Peyer's patch (tissue), 4 donors: ENCODE results near the gene NXPH4. TPM values are rescaled to one million over a fixed set of nuclear protein-coding genes. Genes with fewer than 3 reads are reported as not detected.

Source experiments
- DNase-seq, 3 donors: peaks; one replicate each; pipeline ENCODE4 v3.0.0-alpha.2; 2017 to 2019
- H3K27ac ChIP-seq, 4 donors: fragments of 200-600 bp; sonication (generic); one replicate each; pipeline ENCODE4 v1.5.1; 2016 to 2019
- H3K27me3 ChIP-seq, 2 donors: fragments of 200-600 bp; sonication (generic); one replicate each; pipeline ENCODE4 v1.5.1; 2019
- H3K36me3 ChIP-seq, 3 donors: fragments of 200-600 bp; sonication (generic); one replicate each; pipeline ENCODE4 v1.5.1; 2016 to 2019
- H3K4me1 ChIP-seq, 4 donors: fragments of 200-600 bp; sonication (generic); one replicate each; pipeline ENCODE4 v1.5.1; 2016 to 2019
- H3K4me3 ChIP-seq, 4 donors: fragments of 200-600 bp; sonication (generic); 1 replicate in 3 of 4; 2 replicates in 1 of 4; pipeline ENCODE4 v1.5.1; 2016 to 2019; ENCODE audit warnings: mild to moderate bottlenecking in 1 of 4
- H3K9me3 ChIP-seq, 4 donors: fragments of 200-600 bp; sonication (generic); one replicate each; pipeline ENCODE4 v1.5.1; 2016 to 2019; ENCODE audit warnings: mild to moderate bottlenecking in 1 of 4
- CTCF ChIP-seq, 6 experiments: fragments of 450-650 bp in 4 of 6; fragments of 200-600 bp in 2 of 6; sonication (generic) in 1 of 6; IDR thresholded peaks; one replicate each; pipeline ENCODE4 v1.5.1; 2017 to 2019; ENCODE audit warnings: antibody characterized with exemption in 6 of 6, mild to moderate bottlenecking in 3 of 6, moderate library complexity in 1 of 6
- POLR2A ChIP-seq, 2 donors: fragments of 450-650 bp; IDR thresholded peaks; one replicate each; pipeline ENCODE4 v1.5.1; 2017; ENCODE audit warnings: antibody characterized with exemption in 2 of 2, mild to moderate bottlenecking in 2 of 2, moderate library complexity in 2 of 2
- total RNA-seq, 4 donors: library from RNA; depleted of rRNA; stranded (reverse); fragments of >200 nt; gene quantifications; one replicate each; pipeline ENCODE4 v1.1.0, GENCODE V29; 2016

NXPH4 gene
- total RNA-seq, 4 donors from 2014 or later, result not detected

- H3K27ac ChIP-seq, result peak overlapping the region in 1 of 4 donors; percentile 25
Observed at GRCh38 chr12:57175428-57176138, 41.0 kb upstream of the NXPH4 start.

DNA sequence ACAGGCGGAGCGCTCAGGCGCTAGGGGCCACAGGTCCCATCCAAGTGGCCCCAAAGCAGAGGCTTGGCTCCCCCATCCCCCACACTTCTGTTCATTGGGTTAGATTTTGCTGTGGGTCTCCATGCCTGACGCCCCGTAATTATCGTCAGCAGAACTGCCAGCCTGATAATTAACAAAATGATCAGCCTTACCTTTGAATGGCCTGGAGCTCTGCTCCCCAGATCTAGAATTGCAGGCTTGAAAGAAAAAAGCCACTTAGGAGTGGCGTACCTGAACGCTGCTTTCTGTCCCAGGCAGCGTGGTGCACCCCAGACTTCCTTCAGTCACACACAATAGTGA lies 40.5 kb upstream of the NXPH4 start:
- H3K4me1 ChIP-seq, result peaks cover 0 to 4% (median 0%) of the 10 kb centered on the region in 4 donors
- H3K36me3 ChIP-seq, result peaks cover 0 to 80% (median 0%) of the 10 kb centered on the region in 3 donors
- H3K27ac ChIP-seq, result no peak overlapping the region
- no peak overlapping the region for H3K4me3 ChIP-seq
- H3K9me3 ChIP-seq, result no peaks in the 10 kb centered on the region
- no peaks in the 10 kb centered on the region for H3K27me3 ChIP-seq
- TF ChIP-seq POLR2A (IDR thresholded peaks at IDR 0.05) (no peak), CTCF (IDR thresholded peaks at IDR 0.05) (peak in 1 of 6 experiments; percentile 11)
- no peak for DNase-seq

More at GRCh38 chr12:57175428-57176138, 41.0 kb upstream of the NXPH4 start:
- H3K9me3 ChIP-seq, result no peaks in the 10 kb centered on the region
- H3K4me1 ChIP-seq, result peaks cover 0 to 4% (median 0%) of the 10 kb centered on the region in 4 donors
- no peaks in the 10 kb centered on the region for H3K27me3 ChIP-seq
- peak in 4 of 6 experiments; percentile 59 to 77 (median 67) for TF ChIP-seq CTCF (IDR thresholded peaks at IDR 0.05)
- no peak for TF ChIP-seq POLR2A (IDR thresholded peaks at IDR 0.05)
- peaks cover 0 to 80% (median 0%) of the 10 kb centered on the region in 3 donors for H3K36me3 ChIP-seq
- DNase-seq, result peak; percentile 49 to 86 (median 83)
- H3K4me3 ChIP-seq, result no peak overlapping the region

- TF ChIP-seq POLR2A (IDR thresholded peaks at IDR 0.05) (no peak), CTCF (IDR thresholded peaks at IDR 0.05) (no peak)
- H3K4me3 ChIP-seq, result no peak overlapping the region
- DNase-seq, result no peak
- no peaks in the 10 kb centered on the region for H3K9me3 ChIP-seq
- peaks cover 0 to 87% (median 0%) of the 10 kb centered on the region in 3 donors for H3K36me3 ChIP-seq
- H3K27ac ChIP-seq, result no peak overlapping the region
- no peaks in the 10 kb centered on the region for H3K27me3 ChIP-seq
- H3K4me1 ChIP-seq, result no peaks in the 10 kb centered on the region
Observed at GRCh38 chr12:57176846-57177245, 39.7 kb upstream of the NXPH4 start.

DNA sequence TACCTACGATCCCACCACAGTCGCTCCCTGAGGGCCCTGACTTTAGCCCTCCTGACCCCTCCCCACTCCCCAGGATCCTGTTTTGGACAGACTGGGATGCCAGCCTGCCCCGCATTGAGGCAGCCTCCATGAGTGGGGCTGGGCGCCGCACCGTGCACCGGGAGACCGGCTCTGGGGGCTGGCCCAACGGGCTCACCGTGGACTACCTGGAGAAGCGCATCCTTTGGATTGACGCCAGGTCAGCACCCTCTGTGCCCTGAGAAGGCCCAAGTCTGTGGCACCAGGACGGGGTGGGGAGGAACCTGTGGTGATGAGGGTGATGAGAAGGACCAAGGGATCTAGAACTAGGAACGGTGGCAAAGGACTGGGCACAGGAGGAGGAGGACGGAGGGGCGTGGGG lies 39.2 kb upstream of the NXPH4 start:
- TF ChIP-seq CTCF (IDR thresholded peaks at IDR 0.05) (no peak), POLR2A (IDR thresholded peaks at IDR 0.05) (no peak)
- DNase-seq, result no peak
- Histone ChIP-seq H3K4me1 (no peaks in the 10 kb centered on the region), H3K9me3 (no peaks in the 10 kb centered on the region), H3K27me3 (no peaks in the 10 kb centered on the region), H3K4me3 (no peak overlapping the region), H3K36me3 (peaks cover 0 to 88% (median 0%) of the 10 kb centered on the region in 3 donors), H3K27ac (no peak overlapping the region)

GRCh38 chr12:57178213-57178612 lies 38.4 kb upstream of the NXPH4 start:
- Histone ChIP-seq H3K4me3 (no peak overlapping the region), H3K36me3 (peaks cover 0 to 86% (median 0%) of the 10 kb centered on the region in 3 donors), H3K27ac (no peak overlapping the region), H3K27me3 (no peaks in the 10 kb centered on the region), H3K9me3 (no peaks in the 10 kb centered on the region), H3K4me1 (no peaks in the 10 kb centered on the region)
- TF ChIP-seq POLR2A (IDR thresholded peaks at IDR 0.05) (no peak), CTCF (IDR thresholded peaks at IDR 0.05) (no peak)
- no peak for DNase-seq
